GF-D8 (cell line): Measurements from ENCODE around the gene KIF1A.
"Not testable (repeated sequence)": the region's sequence is repeated elsewhere in the genome, so short reads cannot be mapped to it uniquely, and the experiment has no call there.

ENCODE experiments used
- DNase-seq: peaks from one replicate; lab custom pipeline; 2025; lab: John Stamatoyannopoulos, UW

KIF1A gene

GRCh38 chr2:240701091-240701735, 118.8 kb downstream of the KIF1A start:
- no peak for DNase-seq

DNA sequence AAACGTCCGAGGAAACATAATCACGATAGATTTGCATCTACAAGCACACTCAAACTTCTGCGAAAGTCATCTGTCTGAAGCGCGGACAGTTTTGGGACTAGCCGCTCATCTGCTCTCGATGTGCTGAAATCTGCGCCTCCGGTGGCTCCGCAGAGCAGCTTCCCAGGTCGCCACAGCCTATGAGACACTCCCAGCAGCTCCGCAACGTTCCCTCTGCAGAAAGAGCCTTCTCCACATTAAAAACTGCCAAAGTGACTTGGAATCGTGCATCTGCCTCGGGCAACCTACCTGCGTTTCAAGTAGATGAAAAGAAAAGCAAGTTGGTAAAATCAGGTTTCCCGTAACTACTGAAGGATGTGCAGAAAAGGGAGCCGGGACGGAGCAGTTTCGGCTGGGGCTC, 119.4 kb downstream of the KIF1A start:
- DNase-seq, result not testable (repeated sequence)

DNA sequence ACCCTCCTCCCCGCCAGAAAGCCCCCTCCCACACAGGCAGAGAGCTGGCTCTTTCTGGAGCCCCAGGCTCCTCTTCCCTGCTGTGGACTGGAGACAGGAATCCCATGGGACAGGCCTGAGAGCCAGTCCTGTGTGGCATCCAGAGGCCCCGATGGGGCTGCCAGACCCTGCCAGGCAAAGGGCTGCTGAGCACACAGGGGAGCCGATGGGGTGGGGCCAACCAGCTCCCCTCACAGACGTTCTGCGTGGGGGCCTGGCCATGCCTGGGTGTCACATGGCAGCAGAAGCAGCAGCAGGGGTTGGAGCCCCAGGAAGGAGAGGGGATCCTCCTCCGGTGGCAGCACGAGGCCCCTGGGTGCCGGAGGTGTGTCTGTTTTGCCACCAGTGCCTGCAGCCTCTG, 120.2 kb downstream of the KIF1A start:
- not testable (repeated sequence) for DNase-seq

DNA sequence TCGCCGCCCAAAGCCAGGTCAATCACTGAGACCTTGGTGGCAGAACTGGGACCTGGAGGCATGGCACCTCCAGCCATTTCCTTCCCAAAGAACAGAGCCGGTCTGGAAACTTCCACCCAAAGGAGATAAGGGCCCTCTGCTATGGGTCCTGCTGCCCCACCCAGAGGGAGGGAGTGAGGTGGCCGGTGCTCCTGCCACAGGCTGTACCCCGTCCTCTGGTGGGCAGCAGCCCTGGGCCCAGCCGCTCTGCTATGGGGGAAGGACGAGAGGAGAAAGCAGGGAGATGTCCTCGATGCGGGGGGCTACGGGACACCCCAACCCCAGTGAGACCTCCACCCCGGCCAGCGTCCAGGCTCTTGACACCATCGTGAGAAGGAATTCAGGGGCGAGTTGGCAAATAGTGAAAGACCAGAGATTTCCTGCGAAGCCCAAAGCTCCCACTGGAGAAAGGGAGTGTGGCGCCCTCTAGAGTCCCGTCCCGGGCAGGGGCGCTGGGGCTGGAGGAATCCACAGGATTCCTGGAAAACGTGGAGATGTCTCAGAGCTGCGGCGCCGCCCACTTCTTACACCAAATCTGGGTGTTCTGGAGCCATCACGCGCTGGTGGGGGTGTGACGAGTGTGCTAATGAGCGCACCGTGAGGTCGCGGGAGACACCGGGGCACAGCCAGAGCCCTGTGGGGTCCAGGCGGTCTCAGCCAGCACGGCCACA, 121.0 kb downstream of the KIF1A start:
- DNase-seq, result not testable (repeated sequence)

GRCh38 chr2:240696469-240696868, 123.5 kb downstream of the KIF1A start:
- not testable (repeated sequence) for DNase-seq

DNA sequence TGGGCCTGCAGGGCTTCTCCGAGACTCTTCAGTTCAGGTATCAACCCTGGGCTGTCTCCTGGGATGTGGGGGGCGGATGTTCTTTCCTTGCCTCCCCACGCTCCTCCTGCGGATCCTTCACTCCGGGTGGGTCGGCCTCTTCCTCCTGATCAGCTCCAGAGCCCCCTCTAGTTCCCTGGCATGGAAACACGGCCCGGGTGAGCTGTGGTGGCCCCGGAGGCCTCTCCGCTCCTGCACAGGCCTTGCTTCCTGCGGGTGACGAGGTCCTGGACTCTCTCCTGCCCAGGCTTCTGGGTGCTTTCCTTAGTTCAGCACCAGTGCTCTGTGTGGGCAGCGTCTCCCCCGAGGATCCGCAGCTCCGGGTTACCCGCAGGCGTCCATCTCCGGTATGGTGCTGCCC, 124.4 kb downstream of the KIF1A start:
- not testable (repeated sequence) for DNase-seq

DNA sequence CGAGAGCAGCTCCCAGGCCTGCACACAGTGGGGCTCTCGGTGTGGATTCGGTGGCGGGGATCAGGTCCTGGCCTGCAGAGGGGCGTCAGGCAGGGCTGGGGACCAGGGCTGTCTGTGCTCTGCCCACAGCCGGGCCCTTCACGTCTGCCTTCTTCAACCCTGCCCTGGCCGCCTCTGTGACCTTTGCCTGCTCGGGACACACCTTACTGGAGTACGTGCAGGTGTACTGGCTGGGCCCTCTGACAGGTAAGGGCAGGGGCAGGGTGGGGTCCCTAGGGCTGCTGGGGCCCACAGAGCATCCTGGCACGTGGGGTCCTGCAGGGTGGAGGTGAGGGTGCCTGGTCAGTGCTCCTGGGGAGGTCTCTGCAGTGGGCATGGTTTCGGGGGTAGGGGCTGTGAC, 125.7 kb downstream of the KIF1A start:
- DNase-seq, result not testable (repeated sequence)

- not testable (repeated sequence) for DNase-seq
Observed at GRCh38 chr2:240692583-240693561, 127.1 kb downstream of the KIF1A start.

DNA sequence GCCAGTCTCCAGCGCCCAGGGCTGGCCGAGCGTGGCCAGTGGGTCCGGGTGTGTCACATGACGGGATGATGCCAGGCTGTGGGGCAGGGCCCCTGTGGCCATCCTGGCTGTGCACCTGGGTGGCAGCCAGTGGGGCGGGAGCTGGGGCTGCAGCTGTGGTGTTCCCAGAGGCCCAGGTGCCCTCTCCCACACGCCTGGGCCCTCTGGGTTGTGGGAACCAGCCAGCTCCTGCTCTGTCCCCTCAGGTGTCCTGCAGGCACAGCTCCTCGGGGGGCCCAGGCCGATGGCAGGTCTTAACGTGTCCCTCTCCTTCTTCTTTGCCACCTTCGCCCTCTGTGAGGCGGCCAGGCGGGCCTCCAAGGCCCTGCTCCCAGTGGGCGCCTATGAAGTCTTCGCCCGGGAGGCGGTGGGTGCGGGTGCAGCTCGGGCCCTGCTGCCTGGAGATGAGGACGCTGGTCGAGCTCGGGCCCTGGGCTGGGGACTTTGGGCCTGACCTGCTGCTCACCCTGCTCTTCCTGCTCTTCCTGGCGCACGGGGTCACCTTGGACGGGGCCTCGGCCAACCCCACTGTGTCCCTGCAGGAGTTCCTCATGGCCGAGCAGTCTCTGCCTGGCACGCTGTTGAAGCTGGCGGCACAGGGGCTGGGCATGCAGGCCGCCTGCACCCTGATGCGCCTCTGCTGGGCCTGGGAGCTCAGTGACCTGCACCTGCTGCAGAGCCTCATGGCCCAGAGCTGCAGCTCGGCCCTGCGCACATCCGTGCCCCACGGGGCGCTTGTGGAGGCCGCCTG, 128.2 kb downstream of the KIF1A start, which contains the start of gene AQP12A:
Gene AQP12A (plus strand): TSS at position 236 of the 790 bp plus-strand sequence. CDS start 48 bp downstream, at position 284.
- not testable (repeated sequence) for DNase-seq

DNA sequence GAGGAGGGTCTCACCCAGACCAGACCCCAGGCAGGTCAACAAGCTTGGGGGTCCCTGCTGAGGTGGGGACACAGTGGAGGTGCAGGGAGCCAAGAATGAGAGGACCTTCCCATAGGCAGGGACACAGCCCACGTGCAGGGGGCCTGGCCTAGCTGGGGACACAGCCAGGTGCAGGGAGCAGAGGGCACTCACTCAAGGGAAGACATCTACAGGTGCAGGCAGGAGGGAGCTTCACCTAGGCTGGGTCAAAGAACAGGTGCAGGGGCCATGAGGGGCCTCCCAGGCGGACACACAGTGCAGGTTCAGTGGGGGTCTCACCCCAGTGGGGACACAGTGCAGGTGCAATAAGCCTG, 129.0 kb downstream of the KIF1A start:
- not testable (repeated sequence) for DNase-seq

GRCh38 chr2:240690421-240691074, 129.5 kb downstream of the KIF1A start:
- not testable (repeated sequence) for DNase-seq

DNA sequence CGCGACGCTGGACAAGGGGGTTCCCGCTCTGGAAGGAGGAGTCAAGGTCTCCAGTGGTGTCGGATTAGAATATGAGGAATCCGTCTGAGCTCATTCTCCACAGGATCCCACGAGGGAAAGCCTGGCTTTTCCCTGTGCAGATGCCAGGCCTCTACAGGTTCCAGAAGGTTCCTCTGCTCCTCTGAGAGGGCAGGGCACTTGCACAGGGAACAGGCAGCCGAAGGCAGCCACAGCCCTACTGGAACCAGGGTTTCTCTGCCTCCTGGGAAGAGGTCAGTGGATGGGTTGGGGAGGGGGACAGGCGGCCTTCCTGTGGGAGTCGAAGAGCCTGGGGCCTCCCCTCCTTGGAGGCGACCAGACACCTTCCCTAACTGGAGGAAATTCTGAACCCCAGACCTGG, 130.0 kb downstream of the KIF1A start:
- no peak for DNase-seq

DNA sequence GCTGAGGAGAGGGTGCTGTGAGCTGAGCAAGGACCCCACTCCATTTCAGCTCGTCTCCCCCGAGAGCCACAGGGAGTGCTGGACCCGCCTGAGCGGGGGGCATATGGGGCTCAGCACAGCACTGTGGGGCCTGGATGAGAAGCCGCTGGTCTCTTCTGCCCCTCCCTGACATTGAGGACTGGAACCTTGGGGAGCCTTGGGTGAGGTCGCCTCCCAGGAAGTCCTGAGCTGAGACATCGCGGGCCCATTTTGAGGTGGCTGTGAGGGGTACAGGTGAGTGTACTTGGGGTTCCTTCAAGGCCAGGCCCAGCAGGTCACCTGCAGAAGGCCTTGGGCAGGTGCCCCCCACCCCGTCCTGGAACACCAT, 131.5 kb downstream of the KIF1A start:
- DNase-seq, result no peak

DNA sequence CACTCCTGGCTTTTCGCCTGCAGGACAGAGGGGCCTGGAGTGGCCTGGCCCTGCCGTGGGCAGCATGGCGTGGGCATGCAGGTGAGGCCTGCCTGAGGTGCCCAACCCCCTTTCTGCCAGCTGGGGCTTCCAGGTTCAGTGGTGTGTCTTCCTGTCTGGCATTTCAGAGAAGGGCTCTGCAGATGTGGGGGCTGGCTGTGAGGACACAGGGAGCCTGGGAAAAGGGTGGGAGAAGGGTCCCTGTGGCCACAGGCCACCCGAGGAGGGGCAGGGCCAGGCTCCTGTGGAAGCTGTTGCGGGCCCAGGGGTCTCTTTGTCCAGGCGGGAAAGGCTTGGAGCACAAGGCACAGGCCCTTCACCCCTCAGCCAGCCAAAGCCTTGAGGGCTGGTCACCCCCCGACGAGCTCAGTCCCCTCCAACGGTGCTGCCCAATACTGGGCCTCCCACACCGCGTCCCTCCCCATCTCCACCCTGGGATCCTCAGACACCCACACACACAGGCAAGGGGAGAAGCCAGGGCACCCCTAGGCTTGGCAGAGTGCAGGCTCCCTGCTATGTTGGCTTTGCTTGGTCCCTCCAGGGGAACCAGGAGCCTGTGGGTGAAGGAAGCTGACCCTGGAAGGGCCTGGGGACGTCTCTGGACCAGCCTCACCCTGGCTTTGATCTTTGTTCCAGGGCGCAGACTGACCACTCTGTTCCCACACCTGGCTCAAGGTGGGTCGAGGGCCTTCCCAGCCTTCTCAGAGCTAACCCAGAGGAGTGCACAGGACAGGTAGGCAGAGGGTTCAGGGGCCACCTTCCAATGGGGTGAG, 132.1 kb downstream of the KIF1A start:
- no peak for DNase-seq

DNA sequence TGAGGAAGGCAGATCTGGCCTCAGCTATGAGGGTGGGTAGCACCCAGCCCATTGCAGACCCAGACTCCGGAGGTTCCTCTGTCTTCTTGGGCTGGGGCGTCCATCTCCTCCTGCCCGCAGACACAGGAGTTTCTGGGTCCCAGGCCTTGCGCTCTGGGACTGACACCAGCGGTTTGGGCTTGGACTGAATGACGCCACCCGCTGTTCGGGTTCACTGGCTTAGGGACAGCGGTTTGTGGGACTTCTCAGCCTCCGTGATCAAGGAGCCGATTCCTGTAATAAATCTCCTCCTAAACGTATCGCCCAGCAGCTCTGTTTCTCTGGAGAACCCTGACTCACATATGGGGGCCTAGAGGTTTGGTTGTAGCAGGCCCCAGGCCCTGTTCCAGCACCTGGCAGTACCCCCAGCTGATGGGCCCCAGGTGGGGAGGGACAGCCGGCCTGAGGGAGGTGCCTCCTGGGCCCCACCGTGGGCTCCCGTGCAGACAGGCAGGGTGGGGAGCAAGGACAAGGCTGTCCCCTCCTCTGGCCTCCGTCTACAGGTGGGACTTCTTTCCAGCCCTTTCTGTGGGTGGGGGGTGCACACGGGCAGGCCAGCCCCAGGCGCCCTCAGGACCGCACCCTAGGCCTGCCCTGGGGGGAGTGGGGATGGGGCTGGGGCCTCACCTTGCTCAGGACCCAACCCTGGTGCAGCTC, 132.8 kb downstream of the KIF1A start:
- no peak for DNase-seq

DNA sequence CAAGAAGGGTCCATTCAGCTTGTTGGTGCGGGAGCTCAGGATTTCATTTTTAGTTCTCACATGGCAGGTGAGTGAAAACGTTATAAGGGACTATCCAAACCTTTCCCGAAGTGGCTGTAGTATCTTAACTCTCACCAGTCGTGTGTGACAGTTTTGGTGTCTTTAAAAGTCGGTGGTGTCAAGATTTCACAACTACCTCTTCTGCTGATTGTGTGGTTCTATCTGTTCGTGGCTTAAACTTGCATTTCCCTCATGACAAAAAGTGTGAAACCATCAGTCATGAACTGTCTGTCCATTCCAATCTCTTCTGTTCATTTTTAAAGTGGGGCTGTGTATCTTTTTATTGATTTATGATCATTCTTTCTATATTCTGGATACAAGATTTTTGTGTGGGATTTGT, 133.6 kb downstream of the KIF1A start:
- DNase-seq, result no peak

DNA sequence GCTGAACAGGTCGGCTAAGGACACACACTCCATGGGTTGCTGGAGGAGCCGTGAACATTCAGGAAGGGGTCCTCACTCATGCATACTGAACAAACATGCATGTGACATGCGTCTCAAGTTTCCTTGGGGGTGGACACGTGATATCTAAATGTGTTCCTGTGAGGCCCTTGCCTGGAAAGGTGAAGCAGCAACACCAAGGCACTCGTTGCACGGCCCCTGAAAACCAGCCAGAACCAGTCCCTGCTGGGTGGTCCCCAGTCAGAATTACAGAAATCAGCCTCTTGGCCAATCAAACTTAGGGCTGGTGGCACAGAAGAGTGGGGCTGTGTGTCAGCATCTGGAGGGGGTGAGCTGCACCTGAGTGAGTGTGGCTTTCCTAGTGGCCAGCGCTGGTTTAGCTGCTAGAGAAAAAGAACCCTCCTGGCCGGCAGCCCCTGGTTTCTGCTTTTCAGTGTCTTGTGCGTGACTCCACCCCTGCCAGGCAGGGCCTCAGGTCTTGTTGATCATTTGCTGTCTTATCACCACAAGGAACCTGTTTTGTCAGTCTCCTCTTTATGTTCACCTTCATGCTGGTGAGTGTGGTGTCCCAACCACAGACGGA, 134.1 kb downstream of the KIF1A start:
- no peak for DNase-seq

DNA sequence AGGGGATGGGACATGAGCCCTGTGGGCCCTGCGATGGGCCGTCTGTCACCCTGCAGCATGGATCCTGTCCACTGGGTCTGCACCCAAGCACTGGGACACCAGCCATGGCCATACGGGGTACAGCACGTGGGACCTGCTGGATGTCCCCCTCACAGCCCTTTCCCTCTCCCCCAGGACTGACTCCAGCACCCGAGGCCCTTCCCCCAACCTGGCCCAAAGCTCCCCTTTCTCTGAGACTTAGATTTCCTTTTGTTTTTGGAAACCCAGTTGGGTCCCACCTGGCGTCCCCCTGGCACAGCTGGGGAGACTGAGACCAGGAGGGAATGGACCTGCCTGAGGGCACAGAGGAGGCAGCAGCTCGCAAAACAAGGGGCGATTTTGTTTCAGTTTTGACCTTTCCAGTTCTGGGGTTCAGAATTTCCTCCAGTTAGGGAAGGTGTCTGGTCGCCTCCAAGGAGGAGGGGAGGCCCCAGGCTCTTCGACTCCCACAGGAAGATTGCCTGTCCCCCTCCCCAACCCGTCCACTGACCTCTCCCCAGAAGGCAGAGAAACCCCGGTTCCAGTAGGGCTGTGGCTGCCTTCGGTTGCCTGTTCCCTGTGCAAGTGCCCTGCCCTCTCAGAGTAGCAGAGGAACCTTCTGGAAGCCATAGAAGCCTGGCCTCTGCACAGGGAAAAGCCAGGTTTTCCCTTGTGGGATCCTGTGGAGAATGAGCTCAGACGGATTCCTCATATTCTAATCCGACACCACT, 135.9 kb downstream of the KIF1A start:
- DNase-seq, result not testable (repeated sequence)
